OCI-LY1 (cell line): Measurements from ENCODE around the gene HOXD4.

ENCODE experiments used
- H2AFZ ChIP-seq: fragments of 200-600 bp; sonication (generic), shearing (Covaris generic); 2 replicates; pipeline ENCODE4 v1.6.0; 2014; ENCODE audit warnings: antibody characterized with exemption, mild to moderate bottlenecking, low read length
- H3F3A ChIP-seq: fragments of 200-600 bp; sonication (generic), shearing (Covaris generic); 2 replicates; pipeline ENCODE4 v1.6.0; 2014; ENCODE audit warnings: mild to moderate bottlenecking, antibody characterized with exemption, low read length, moderate library complexity; ENCODE audit not compliant: insufficient read depth
- H3K27ac ChIP-seq: fragments of 200-600 bp; sonication (generic); 2 replicates; pipeline ENCODE4 v1.5.1; 2014; ENCODE audit warnings: low read length, mixed run types, mild to moderate bottlenecking, low read depth; ENCODE audit not compliant: poor library complexity, severe bottlenecking
- H3K27me3 ChIP-seq: fragments of 200-600 bp; sonication (generic); 2 replicates; pipeline ENCODE4 v1.6.0; 2014; ENCODE audit warnings: antibody characterized with exemption, mild to moderate bottlenecking, low read length, moderate library complexity; ENCODE audit not compliant: insufficient read depth
- H3K36me3 ChIP-seq: fragments of 200-600 bp; sonication (generic); 2 replicates; pipeline ENCODE4 v1.6.1; 2014; ENCODE audit warnings: mild to moderate bottlenecking, antibody characterized with exemption, low read length, moderate library complexity, mixed read lengths; ENCODE audit not compliant: insufficient read depth
- H3K4me1 ChIP-seq: fragments of 200-600 bp; sonication (generic); 2 replicates; pipeline ENCODE4 v1.5.1; 2014; ENCODE audit warnings: mild to moderate bottlenecking, low read length, moderate library complexity; ENCODE audit not compliant: insufficient read depth, severe bottlenecking
- H3K4me2 ChIP-seq: fragments of 200-600 bp; sonication (generic), shearing (Covaris generic); 2 replicates; pipeline ENCODE4 v1.6.1; 2014; ENCODE audit warnings: low read length
- H3K4me3 ChIP-seq: fragments of 200-600 bp; sonication (generic); 2 replicates; pipeline ENCODE4 v1.5.1; 2014; ENCODE audit warnings: low read length, low read depth, mild to moderate bottlenecking, mixed read lengths; ENCODE audit not compliant: poor library complexity, severe bottlenecking
- H3K79me2 ChIP-seq: fragments of 200-600 bp; shearing (Covaris generic); 2 replicates; pipeline ENCODE4 v1.6.1; 2016; ENCODE audit warnings: mixed run types, low read length, mixed read lengths; ENCODE audit not compliant: insufficient read depth
- H3K9ac ChIP-seq: fragments of 200-600 bp; sonication (generic), shearing (Covaris generic); 2 replicates; pipeline ENCODE4 v1.6.1; 2014; ENCODE audit warnings: mild to moderate bottlenecking, low read length, mixed read lengths
- H3K9me2 ChIP-seq: fragments of 200-600 bp; sonication (generic), shearing (Covaris generic); 2 replicates; pipeline ENCODE4 v1.6.1; 2014; ENCODE audit warnings: low read depth, mild to moderate bottlenecking, low read length, mixed read lengths
- H3K9me3 ChIP-seq: fragments of 200-600 bp; shearing (Covaris generic); 2 replicates; pipeline ENCODE4 v1.6.1; 2014; ENCODE audit warnings: low read length, mixed read lengths
- H4K20me1 ChIP-seq: fragments of 200-600 bp; sonication (generic), shearing (Covaris generic); 2 replicates; pipeline ENCODE4 v1.6.0; 2016; ENCODE audit warnings: mild to moderate bottlenecking, low read length; ENCODE audit not compliant: insufficient read depth
- EZH2 ChIP-seq: fragments of 200-600 bp; sonication (generic), shearing (Covaris generic); IDR thresholded peaks from 2 replicates; pipeline ENCODE4 v1.8.0; 2017; ENCODE audit warnings: borderline replicate concordance, mixed run types, mild to moderate bottlenecking, antibody characterized with exemption, low read length, moderate library complexity, mixed read lengths
- TF ChIP-seq, protein P1 (sequence below): fragments of 200-600 bp; sonication (generic), shearing (Covaris generic); IDR thresholded peaks from 2 replicates; pipeline ENCODE4 v1.5.1; 2017; ENCODE audit warnings: mild to moderate bottlenecking, antibody characterized with exemption, low read length, moderate library complexity, mixed read lengths

HOXD4 gene

GRCh38 chr2:176156807-176157498, 5.6 kb downstream of the HOXD4 start, which contains the start of gene HOXD3:
HOXD3 (plus strand) TSS chr2:176157307; CDS start chr2:176169115, 11,808 bp downstream.
- Histone ChIP-seq H3K4me2 (no peak within 1 kb of the TSS), H3K9ac (no peak within 1 kb of the TSS)

GRCh38 chr2:176157499-176158185, 6.3 kb downstream of the HOXD4 start:
- Histone ChIP-seq H3K27me3 (no peaks in the 10 kb centered on the region), H3K4me3 (no peak overlapping the region), H3K9ac (no peak overlapping the region), H2AFZ (no peak overlapping the region), H3K4me2 (no peak overlapping the region), H3K4me1 (no peaks in the 10 kb centered on the region), H3K27ac (no peak overlapping the region), H4K20me1 (no peaks in the 10 kb centered on the region), H3F3A (no peaks in the 10 kb centered on the region), H3K9me2 (no peaks in the 10 kb centered on the region), H3K36me3 (no peaks in the 10 kb centered on the region), H3K79me2 (no peaks in the 10 kb centered on the region), H3K9me3 (no peaks in the 10 kb centered on the region)
- TF ChIP-seq, protein P1, sequence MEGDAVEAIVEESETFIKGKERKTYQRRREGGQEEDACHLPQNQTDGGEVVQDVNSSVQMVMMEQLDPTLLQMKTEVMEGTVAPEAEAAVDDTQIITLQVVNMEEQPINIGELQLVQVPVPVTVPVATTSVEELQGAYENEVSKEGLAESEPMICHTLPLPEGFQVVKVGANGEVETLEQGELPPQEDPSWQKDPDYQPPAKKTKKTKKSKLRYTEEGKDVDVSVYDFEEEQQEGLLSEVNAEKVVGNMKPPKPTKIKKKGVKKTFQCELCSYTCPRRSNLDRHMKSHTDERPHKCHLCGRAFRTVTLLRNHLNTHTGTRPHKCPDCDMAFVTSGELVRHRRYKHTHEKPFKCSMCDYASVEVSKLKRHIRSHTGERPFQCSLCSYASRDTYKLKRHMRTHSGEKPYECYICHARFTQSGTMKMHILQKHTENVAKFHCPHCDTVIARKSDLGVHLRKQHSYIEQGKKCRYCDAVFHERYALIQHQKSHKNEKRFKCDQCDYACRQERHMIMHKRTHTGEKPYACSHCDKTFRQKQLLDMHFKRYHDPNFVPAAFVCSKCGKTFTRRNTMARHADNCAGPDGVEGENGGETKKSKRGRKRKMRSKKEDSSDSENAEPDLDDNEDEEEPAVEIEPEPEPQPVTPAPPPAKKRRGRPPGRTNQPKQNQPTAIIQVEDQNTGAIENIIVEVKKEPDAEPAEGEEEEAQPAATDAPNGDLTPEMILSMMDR = no peak
- TF ChIP-seq EZH2 = no peak

More at GRCh38 chr2:176156807-176157498, 5.6 kb downstream of the HOXD4 start, which contains the start of gene HOXD3:
- Histone ChIP-seq H3K27ac (no peak within 1 kb of the TSS), H3K27me3 (no peaks in the 10 kb centered on the region), H3K79me2 (no peaks in the 10 kb centered on the region), H3K36me3 (no peaks in the 10 kb centered on the region), H3K4me1 (no peaks in the 10 kb centered on the region), H3K9me2 (no peaks in the 10 kb centered on the region), H2AFZ (no peak within 1 kb of the TSS), H3F3A (no peaks in the 10 kb centered on the region), H4K20me1 (no peaks in the 10 kb centered on the region), H3K4me3 (no peak within 1 kb of the TSS), H3K9me3 (no peaks in the 10 kb centered on the region)
- TF ChIP-seq, protein P1 = no peak
- TF ChIP-seq EZH2 = no peak

DNA sequence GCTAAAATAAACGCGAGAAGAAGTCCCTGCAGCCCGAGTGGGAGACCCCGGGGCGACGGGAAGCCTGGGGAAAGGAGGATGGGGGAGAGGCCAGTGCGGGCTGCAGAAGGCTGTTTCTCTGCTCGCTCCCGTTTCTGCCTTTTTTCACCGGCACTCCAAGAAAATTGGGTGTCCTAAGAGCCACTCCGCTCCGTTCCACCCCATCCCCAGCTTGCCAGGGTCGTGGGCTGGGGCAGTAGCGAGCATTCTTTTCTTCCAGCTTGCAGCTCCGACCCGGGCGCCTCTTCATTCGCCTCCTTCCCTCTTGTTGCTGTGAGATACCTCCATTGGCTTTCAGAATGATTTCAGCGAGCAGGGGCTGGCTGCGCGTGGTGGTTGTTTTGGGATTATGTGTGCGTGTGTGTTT, 6.8 kb downstream of the HOXD4 start:
- Histone ChIP-seq H2AFZ (no peak overlapping the region), H3F3A (no peaks in the 10 kb centered on the region), H3K36me3 (no peaks in the 10 kb centered on the region), H3K4me2 (no peak overlapping the region), H3K9me3 (no peaks in the 10 kb centered on the region), H3K27ac (no peak overlapping the region), H3K4me3 (no peak overlapping the region), H3K9ac (no peak overlapping the region), H3K79me2 (no peaks in the 10 kb centered on the region), H3K4me1 (no peaks in the 10 kb centered on the region), H3K9me2 (no peaks in the 10 kb centered on the region), H3K27me3 (no peaks in the 10 kb centered on the region), H4K20me1 (no peaks in the 10 kb centered on the region)
- TF ChIP-seq, protein P1 = no peak
- no peak for TF ChIP-seq EZH2
